Measurements from ENCODE around the gene SRRM3.

SRRM3 gene

DNA sequence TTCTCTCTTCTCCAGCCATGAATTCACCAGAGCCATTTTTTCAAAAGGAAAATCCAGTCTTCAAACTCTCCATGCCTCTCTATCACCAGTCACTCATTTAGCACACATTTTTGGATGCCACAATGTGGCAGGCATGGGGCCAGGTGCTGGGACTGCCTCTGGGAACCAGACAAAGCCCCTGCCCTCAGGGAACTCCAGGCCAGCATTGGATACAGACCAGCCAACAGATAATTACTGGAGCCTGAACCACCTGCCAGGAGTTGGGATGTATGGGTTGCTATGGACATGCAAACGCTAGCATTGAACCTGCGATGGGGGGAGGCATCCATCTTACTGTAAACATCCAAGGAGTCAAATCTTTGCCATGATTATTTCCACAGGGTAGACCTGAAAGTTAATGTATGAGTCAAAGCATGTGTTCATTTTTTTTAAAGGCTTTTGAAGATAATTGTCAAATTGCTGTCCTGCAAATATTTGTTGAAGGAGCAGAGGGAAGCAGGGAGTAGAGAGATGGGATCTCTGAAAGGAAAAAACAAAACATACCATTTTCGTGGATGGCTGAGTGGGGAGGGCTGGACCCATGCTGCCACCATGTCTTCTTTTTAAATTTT, 43.2 kb downstream of the SRRM3 start:
- no peaks in the 10 kb centered on the region for H3F3A ChIP-seq (ENCODE audit: insufficient read depth, low read length)
- no peak overlapping the region for H3K27ac ChIP-seq (ENCODE audit: low read depth, low read length, poor library complexity, severe bottlenecking)
- H3K27me3 ChIP-seq (ENCODE audit: insufficient read depth, low read length): peaks cover 11% of the 10 kb centered on the region
- no peaks in the 10 kb centered on the region for H3K9me2 ChIP-seq (ENCODE audit: low read depth, low read length)
- TF ChIP-seq, protein P1, sequence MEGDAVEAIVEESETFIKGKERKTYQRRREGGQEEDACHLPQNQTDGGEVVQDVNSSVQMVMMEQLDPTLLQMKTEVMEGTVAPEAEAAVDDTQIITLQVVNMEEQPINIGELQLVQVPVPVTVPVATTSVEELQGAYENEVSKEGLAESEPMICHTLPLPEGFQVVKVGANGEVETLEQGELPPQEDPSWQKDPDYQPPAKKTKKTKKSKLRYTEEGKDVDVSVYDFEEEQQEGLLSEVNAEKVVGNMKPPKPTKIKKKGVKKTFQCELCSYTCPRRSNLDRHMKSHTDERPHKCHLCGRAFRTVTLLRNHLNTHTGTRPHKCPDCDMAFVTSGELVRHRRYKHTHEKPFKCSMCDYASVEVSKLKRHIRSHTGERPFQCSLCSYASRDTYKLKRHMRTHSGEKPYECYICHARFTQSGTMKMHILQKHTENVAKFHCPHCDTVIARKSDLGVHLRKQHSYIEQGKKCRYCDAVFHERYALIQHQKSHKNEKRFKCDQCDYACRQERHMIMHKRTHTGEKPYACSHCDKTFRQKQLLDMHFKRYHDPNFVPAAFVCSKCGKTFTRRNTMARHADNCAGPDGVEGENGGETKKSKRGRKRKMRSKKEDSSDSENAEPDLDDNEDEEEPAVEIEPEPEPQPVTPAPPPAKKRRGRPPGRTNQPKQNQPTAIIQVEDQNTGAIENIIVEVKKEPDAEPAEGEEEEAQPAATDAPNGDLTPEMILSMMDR (IDR thresholded peaks at IDR 0.05; ENCODE audit: low read length): no peak
- no peak for TF ChIP-seq EZH2 (IDR thresholded peaks at IDR 0.05; ENCODE audit: borderline replicate concordance, low read length)
- no peak overlapping the region for H3K9ac ChIP-seq (ENCODE audit: low read length)
- H3K9me3 ChIP-seq (ENCODE audit: low read length): no peaks in the 10 kb centered on the region
- no peaks in the 10 kb centered on the region for H3K36me3 ChIP-seq (ENCODE audit: insufficient read depth, low read length)
- no peak overlapping the region for H2AFZ ChIP-seq (ENCODE audit: low read length)
- H3K4me1 ChIP-seq (ENCODE audit: insufficient read depth, low read length, severe bottlenecking): no peaks in the 10 kb centered on the region
- H3K79me2 ChIP-seq (ENCODE audit: insufficient read depth, low read length): no peaks in the 10 kb centered on the region
- H4K20me1 ChIP-seq (ENCODE audit: insufficient read depth, low read length): no peaks in the 10 kb centered on the region
- H3K4me3 ChIP-seq (ENCODE audit: low read depth, low read length, poor library complexity, severe bottlenecking): no peak overlapping the region
- H3K4me2 ChIP-seq (ENCODE audit: low read length): no peak overlapping the region

GRCh38 chr7:76246804-76247389, 45.2 kb downstream of the SRRM3 start:
- Histone ChIP-seq H3K79me2 (ENCODE audit: insufficient read depth, low read length) (no peaks in the 10 kb centered on the region), H3K27me3 (ENCODE audit: insufficient read depth, low read length) (peaks cover 11% of the 10 kb centered on the region), H4K20me1 (ENCODE audit: insufficient read depth, low read length) (no peaks in the 10 kb centered on the region), H3K9ac (ENCODE audit: low read length) (no peak overlapping the region), H3K9me3 (ENCODE audit: low read length) (no peaks in the 10 kb centered on the region), H2AFZ (ENCODE audit: low read length) (no peak overlapping the region), H3K36me3 (ENCODE audit: insufficient read depth, low read length) (no peaks in the 10 kb centered on the region), H3K4me1 (ENCODE audit: insufficient read depth, low read length, severe bottlenecking) (no peaks in the 10 kb centered on the region), H3K4me2 (ENCODE audit: low read length) (no peak overlapping the region), H3F3A (ENCODE audit: insufficient read depth, low read length) (no peaks in the 10 kb centered on the region), H3K4me3 (ENCODE audit: low read depth, low read length, poor library complexity, severe bottlenecking) (no peak overlapping the region), H3K27ac (ENCODE audit: low read depth, low read length, poor library complexity, severe bottlenecking) (no peak overlapping the region), H3K9me2 (ENCODE audit: low read depth, low read length) (no peaks in the 10 kb centered on the region)
- TF ChIP-seq, protein P1 (IDR thresholded peaks at IDR 0.05; ENCODE audit: low read length): no peak
- TF ChIP-seq EZH2 (IDR thresholded peaks at IDR 0.05; ENCODE audit: borderline replicate concordance, low read length): no peak

DNA sequence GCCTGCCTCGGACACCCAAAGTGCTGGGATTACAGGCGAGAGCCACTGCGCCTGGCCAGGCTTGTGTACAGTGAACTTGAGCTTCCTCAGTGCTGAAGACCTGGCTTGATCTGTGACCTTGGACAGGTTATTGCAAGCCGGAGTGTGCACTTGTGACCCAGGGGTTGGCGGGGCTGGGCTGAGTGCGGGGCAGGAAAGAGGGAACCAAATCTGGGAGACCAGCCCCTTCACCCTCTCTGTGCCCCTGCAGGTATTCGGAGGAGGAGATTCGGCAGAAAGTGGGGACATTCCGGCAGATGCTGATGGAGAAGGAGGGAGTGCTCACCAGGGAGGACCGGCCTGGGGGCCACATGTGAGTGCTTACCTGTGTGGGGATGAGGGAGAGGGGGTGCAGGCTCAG, 46.2 kb downstream of the SRRM3 start:
- Histone ChIP-seq H3K27ac (ENCODE audit: low read depth, low read length, poor library complexity, severe bottlenecking) (no peak overlapping the region), H3K9me3 (ENCODE audit: low read length) (no peaks in the 10 kb centered on the region), H3K9ac (ENCODE audit: low read length) (no peak overlapping the region), H3F3A (ENCODE audit: insufficient read depth, low read length) (no peaks in the 10 kb centered on the region), H3K4me2 (ENCODE audit: low read length) (no peak overlapping the region), H3K4me1 (ENCODE audit: insufficient read depth, low read length, severe bottlenecking) (no peaks in the 10 kb centered on the region), H3K9me2 (ENCODE audit: low read depth, low read length) (no peaks in the 10 kb centered on the region), H3K79me2 (ENCODE audit: insufficient read depth, low read length) (no peaks in the 10 kb centered on the region), H4K20me1 (ENCODE audit: insufficient read depth, low read length) (no peaks in the 10 kb centered on the region), H3K4me3 (ENCODE audit: low read depth, low read length, poor library complexity, severe bottlenecking) (no peak overlapping the region), H3K27me3 (ENCODE audit: insufficient read depth, low read length) (peaks cover 11% of the 10 kb centered on the region), H2AFZ (ENCODE audit: low read length) (no peak overlapping the region), H3K36me3 (ENCODE audit: insufficient read depth, low read length) (no peaks in the 10 kb centered on the region)
- TF ChIP-seq EZH2 (IDR thresholded peaks at IDR 0.05; ENCODE audit: borderline replicate concordance, low read length): no peak
- TF ChIP-seq, protein P1 (IDR thresholded peaks at IDR 0.05; ENCODE audit: low read length): no peak

Measured in OCI-LY1 (cell line).